GF-D8 (cell line): ENCODE results near the gene EXOC3L1.

Experiments used
- DNase-seq: peaks from one replicate; lab custom pipeline; 2025; lab: John Stamatoyannopoulos, UW

EXOC3L1 gene

DNA sequence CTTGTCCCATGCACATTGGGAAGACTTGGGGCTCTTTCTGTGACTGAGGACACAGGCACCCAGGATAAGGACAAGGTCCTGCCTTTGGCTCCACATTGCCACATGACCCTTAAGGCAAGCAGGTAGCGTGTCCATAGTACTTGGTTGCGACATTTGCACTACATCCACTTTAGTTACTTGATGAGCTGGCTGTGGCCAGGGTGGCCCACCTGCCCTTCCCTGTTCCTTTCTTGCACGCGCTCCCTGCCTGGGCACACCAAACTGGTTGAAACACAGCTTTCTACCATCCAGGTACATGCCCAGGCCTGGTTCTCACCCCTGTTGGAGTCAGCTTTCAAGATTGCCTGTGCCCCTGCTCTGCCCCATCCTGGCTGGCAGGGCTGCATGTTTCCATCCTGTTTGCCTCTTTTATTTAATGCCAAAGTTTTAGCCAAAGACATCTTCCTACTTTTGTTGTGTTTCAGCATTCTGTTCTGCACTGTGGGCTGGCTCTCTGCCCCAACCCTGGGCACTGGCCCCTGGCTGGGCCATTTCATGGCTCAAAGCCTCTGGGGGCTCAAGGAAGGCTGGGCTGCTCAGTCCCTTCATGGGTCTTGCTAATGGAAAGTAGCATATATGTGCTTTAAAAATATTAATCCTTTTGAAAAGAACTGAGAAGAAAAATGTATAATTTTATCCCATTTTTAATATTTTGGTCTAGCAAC lies 42.3 kb downstream of the EXOC3L1 start:
- no peak for DNase-seq

- DNase-seq, result no peak
These were observed 43.2 kb downstream of the EXOC3L1 start for GRCh38 chr16:67146523-67147357.

DNA sequence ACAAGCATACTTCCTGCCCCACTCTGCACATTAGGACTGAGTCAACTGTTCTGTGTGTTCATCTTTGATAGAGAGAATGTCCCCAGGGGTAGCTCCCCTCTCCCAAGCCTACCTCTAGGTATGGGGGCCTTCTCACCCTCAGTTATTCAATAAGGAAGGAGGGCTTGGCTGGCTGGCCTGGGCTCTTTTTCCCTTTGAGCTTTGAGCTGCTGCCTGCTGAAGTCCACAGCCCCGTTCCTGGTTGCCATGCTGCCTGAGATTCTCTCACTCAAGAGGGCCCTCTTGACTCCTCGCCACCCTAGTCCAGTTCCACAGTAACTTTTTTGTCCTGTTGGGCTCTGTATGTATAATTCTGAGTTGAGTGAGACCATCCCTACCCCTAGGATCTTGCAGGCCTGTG lies 44.2 kb downstream of the EXOC3L1 start:
- no peak for DNase-seq

GRCh38 chr16:67144943-67145342 lies 45.0 kb downstream of the EXOC3L1 start:
- DNase-seq, result no peak

GRCh38 chr16:67142342-67142741 lies 47.6 kb downstream of the EXOC3L1 start:
- no peak for DNase-seq

DNA sequence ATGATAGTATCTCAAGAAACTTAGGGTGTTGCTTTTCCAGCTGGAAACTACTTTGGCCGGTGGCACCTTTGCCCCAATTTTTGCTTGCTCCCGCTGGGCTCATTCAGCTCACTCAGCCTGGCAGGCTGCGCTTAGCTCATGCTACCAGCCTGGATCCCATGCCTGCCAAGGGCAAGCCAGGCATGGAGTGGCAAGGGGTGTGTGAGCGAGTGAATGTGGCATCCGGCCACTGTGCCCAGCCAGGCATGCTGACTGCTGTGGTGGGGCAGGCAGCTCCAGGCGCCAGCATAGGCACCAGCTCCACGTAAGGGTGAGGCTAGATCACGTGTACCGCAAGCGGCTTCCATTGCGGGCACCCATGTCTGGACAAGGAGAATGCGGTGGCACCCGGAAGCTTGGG lies 48.5 kb downstream of the EXOC3L1 start:
- DNase-seq, result no peak

DNA sequence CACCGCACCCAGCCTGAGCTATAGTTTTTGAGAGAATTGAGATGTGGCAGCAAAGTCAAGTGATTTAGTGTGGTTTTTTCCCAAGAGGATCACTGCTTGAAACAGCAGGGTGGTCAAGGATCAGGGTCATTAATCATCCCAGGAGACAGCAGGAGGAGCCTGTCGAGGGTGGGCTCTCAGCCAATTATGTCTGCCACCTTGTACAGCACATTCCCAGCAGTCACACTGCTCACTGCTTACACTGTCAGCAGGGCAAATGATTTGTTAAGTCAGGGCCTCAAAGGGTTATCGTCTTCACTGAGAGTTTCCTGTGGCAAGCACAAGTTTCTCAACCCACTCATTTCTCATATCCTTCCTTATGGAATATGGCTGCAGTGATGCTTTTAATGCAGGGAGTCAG lies 52.3 kb downstream of the EXOC3L1 start:
- no peak for DNase-seq
